ENCODE data around the gene CFAP77.

The CFAP77 gene

GRCh38 chr9:132539096-132539495, 129.1 kb downstream of the CFAP77 start:
- Mint-ChIP-seq H3K27me3 (ENCODE audit: low read depth) (peaks cover 2% of the 10 kb centered on the region), H3K36me3 (ENCODE audit: low read depth) (no peaks in the 10 kb centered on the region), H3K9me3 (peaks cover 4% of the 10 kb centered on the region), H3K4me3 (no peak overlapping the region), H3K4me1 (ENCODE audit: low read depth) (no peaks in the 10 kb centered on the region), H3K27ac (no peak overlapping the region)
- no peak for DNase-seq (ENCODE audit: low spot score)

DNA sequence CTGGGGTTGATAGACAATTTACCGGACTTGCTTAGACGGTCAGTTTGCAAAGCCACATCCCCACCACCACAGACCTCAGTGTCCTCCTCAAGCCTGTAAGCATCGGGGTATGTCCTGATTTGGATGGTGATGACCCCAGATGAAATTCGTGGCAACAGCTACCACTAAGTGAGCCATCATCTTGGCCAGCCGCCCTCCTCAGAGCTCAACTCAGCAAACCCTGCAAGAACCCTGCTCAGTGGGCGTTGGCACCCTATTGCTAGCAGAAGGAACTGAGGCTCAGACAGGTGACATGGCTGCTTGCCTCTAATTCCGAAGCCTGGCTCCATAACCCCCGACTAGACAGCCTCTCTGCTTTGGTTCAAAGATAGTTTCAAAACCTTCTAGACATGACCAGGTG, 131.0 kb downstream of the CFAP77 start:
- H3K4me1 Mint-ChIP-seq (ENCODE audit: low read depth), result no peaks in the 10 kb centered on the region
- H3K4me3 Mint-ChIP-seq, result no peak overlapping the region
- no peaks in the 10 kb centered on the region for H3K36me3 Mint-ChIP-seq (ENCODE audit: low read depth)
- DNase-seq (ENCODE audit: low spot score), result no peak
- no peaks in the 10 kb centered on the region for H3K9me3 Mint-ChIP-seq
- peaks cover 6% of the 10 kb centered on the region for H3K27me3 Mint-ChIP-seq (ENCODE audit: low read depth)
- no peak overlapping the region for H3K27ac Mint-ChIP-seq

DNA sequence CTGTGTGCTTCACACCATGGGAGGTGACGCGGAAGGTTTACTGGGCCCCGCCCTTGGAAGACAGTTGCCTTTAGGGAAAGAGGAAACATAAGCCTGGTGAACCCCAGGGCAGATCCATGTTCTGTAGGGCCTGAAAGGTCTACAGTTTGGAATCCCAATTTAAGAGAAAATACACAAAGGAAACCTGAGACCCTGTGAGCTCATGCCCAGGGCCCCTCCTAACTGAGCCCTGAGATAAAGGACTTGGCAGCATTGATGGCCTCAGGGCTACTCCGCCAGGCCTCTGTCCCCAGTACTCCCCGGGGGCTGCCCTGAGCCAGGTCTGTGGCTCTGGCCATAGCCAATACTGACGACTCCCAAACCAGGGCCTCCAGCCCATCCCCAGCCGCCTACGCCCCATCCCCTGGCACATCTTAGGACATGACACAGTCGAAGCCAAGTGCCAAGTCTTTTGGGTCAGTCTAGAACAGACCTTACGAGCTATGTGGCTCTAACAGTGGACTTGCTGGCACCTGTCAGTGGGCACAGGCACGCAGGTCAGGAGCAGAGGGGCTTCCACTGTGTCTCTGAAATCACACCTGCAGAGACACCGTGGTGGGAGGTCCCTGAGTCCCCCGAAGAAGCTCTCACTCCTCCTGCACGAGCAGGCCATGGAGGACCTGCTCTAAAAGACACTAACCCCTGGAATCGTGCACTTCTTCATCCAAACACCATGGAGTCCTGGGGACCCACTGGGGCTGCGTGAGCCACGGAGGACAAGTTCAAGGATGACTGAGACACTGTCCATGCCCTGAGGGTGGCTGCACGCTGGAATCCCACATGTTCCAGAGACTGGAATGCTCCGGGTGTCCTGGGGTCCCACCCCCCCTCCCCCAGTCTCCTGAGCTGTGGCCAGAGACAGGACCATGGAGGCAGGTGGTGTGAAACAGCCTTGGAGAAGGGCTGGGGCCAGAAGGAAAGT, 132.1 kb downstream of the CFAP77 start:
- H3K27ac Mint-ChIP-seq, result no peak overlapping the region
- H3K36me3 Mint-ChIP-seq (ENCODE audit: low read depth), result no peaks in the 10 kb centered on the region
- no peak overlapping the region for H3K4me3 Mint-ChIP-seq

DNA sequence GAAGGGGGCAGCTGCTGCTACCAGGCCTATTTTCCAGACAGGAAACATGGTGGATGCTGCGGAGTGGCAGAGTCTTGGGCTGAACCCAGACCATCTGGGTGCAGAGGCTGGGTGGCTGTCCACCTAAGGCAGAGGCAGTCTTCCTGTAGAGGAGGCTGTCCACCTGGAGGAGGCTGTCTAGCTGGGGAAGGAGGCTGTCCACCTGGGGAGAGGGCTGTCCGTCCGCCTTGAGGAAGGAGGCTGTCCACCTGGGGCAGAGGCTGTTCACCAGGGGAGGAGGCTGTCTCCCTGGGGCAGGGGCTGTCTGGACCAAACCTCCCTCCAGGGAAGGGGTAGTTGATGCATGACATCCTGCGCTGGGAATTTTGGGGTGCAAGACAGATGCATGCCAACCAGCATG, 133.2 kb downstream of the CFAP77 start:
- H3K27ac Mint-ChIP-seq, result no peak overlapping the region
- no peak for DNase-seq (ENCODE audit: low spot score)
- no peak overlapping the region for H3K4me3 Mint-ChIP-seq
- no peaks in the 10 kb centered on the region for H3K4me1 Mint-ChIP-seq (ENCODE audit: low read depth)
- no peaks in the 10 kb centered on the region for H3K36me3 Mint-ChIP-seq (ENCODE audit: low read depth)
- H3K27me3 Mint-ChIP-seq (ENCODE audit: low read depth), result peaks cover 6% of the 10 kb centered on the region
- H3K9me3 Mint-ChIP-seq, result no peaks in the 10 kb centered on the region

More for the DNA sequence above, 132.1 kb downstream of the CFAP77 start:
- no peak for DNase-seq (ENCODE audit: low spot score)
- H3K4me1 Mint-ChIP-seq (ENCODE audit: low read depth), result no peaks in the 10 kb centered on the region
- H3K9me3 Mint-ChIP-seq, result no peaks in the 10 kb centered on the region
- H3K27me3 Mint-ChIP-seq (ENCODE audit: low read depth), result peaks cover 6% of the 10 kb centered on the region

- Mint-ChIP-seq H3K27me3 (ENCODE audit: low read depth) (peaks cover 6% of the 10 kb centered on the region), H3K4me1 (ENCODE audit: low read depth) (no peaks in the 10 kb centered on the region)
- DNase-seq (ENCODE audit: low spot score), result no peak
Observed at GRCh38 chr9:132543960-132544359, 133.9 kb downstream of the CFAP77 start.

DNA sequence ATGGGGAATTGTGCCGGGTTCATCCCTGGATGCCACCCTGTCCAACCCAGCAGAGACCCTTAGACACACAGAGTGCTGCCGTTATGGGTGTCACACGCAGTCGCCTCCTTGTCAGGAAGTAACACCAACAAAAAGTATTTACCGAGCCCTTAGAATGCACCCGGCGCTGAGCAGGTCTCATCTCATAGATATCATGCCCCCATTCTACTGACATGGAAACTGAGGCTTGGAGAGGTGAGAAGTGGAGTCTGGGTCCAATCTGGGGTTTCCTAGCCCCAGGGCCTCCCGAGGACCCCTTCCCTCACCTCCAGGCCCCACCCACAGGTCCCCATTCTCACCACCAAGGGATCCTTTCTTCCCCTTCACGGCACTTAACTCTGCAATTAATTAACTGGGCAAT, 135.6 kb downstream of the CFAP77 start:
- H3K4me1 Mint-ChIP-seq (ENCODE audit: low read depth), result no peaks in the 10 kb centered on the region
- no peak overlapping the region for H3K27ac Mint-ChIP-seq
- H3K9me3 Mint-ChIP-seq, result no peaks in the 10 kb centered on the region
- H3K27me3 Mint-ChIP-seq (ENCODE audit: low read depth), result peaks cover 6% of the 10 kb centered on the region
- DNase-seq (ENCODE audit: low spot score), result no peak
- no peak overlapping the region for H3K4me3 Mint-ChIP-seq
- no peaks in the 10 kb centered on the region for H3K36me3 Mint-ChIP-seq (ENCODE audit: low read depth)

More at GRCh38 chr9:132543960-132544359, 133.9 kb downstream of the CFAP77 start:
- Mint-ChIP-seq H3K9me3 (no peaks in the 10 kb centered on the region), H3K27ac (no peak overlapping the region), H3K36me3 (ENCODE audit: low read depth) (no peaks in the 10 kb centered on the region), H3K4me3 (no peak overlapping the region)

GRCh38 chr9:132546148-132547051, 136.4 kb downstream of the CFAP77 start:
- no peaks in the 10 kb centered on the region for H3K36me3 Mint-ChIP-seq (ENCODE audit: low read depth)
- H3K9me3 Mint-ChIP-seq, result no peaks in the 10 kb centered on the region
- H3K27me3 Mint-ChIP-seq (ENCODE audit: low read depth), result peaks cover 6% of the 10 kb centered on the region
- no peak for DNase-seq (ENCODE audit: low spot score)
- H3K4me1 Mint-ChIP-seq (ENCODE audit: low read depth), result no peaks in the 10 kb centered on the region
- H3K27ac Mint-ChIP-seq, result no peak overlapping the region
- no peak overlapping the region for H3K4me3 Mint-ChIP-seq

DNA sequence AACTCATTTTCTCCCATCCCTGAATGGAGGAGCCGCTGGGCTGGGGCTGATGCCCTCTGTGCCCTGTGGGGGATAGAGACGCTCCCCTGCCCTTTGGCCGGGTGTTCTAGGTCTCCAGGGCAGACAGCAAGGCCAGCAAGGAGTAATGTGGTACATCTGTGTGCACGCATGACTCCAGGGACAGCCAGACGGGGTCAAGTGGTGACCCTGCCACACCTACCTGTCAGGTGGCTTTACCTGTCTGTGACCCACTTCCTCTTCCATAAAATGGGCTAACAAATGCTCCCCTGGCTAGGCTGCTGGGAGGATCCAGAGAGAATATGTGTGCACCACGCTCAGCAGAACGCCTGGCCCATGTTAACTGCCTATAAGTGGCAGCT, 137.0 kb downstream of the CFAP77 start:
- Mint-ChIP-seq H3K4me3 (no peak overlapping the region), H3K4me1 (ENCODE audit: low read depth) (no peaks in the 10 kb centered on the region), H3K27ac (no peak overlapping the region), H3K36me3 (ENCODE audit: low read depth) (no peaks in the 10 kb centered on the region), H3K27me3 (ENCODE audit: low read depth) (peaks cover 6% of the 10 kb centered on the region), H3K9me3 (no peaks in the 10 kb centered on the region)
- DNase-seq (ENCODE audit: low spot score), result no peak

- H3K27ac Mint-ChIP-seq, result no peak overlapping the region
- peaks cover 6% of the 10 kb centered on the region for H3K27me3 Mint-ChIP-seq (ENCODE audit: low read depth)
- no peak for DNase-seq (ENCODE audit: low spot score)
- H3K4me1 Mint-ChIP-seq (ENCODE audit: low read depth), result no peaks in the 10 kb centered on the region
- no peaks in the 10 kb centered on the region for H3K36me3 Mint-ChIP-seq (ENCODE audit: low read depth)
- no peak overlapping the region for H3K4me3 Mint-ChIP-seq
- no peaks in the 10 kb centered on the region for H3K9me3 Mint-ChIP-seq
Observed at GRCh38 chr9:132547436-132547835, 137.4 kb downstream of the CFAP77 start.

GRCh38 chr9:132547976-132548730, 138.1 kb downstream of the CFAP77 start:
- Mint-ChIP-seq H3K27me3 (ENCODE audit: low read depth) (peaks cover 6% of the 10 kb centered on the region), H3K4me3 (no peak overlapping the region), H3K9me3 (no peaks in the 10 kb centered on the region), H3K4me1 (ENCODE audit: low read depth) (no peaks in the 10 kb centered on the region), H3K27ac (no peak overlapping the region), H3K36me3 (ENCODE audit: low read depth) (no peaks in the 10 kb centered on the region)
- no peak for DNase-seq (ENCODE audit: low spot score)

DNA sequence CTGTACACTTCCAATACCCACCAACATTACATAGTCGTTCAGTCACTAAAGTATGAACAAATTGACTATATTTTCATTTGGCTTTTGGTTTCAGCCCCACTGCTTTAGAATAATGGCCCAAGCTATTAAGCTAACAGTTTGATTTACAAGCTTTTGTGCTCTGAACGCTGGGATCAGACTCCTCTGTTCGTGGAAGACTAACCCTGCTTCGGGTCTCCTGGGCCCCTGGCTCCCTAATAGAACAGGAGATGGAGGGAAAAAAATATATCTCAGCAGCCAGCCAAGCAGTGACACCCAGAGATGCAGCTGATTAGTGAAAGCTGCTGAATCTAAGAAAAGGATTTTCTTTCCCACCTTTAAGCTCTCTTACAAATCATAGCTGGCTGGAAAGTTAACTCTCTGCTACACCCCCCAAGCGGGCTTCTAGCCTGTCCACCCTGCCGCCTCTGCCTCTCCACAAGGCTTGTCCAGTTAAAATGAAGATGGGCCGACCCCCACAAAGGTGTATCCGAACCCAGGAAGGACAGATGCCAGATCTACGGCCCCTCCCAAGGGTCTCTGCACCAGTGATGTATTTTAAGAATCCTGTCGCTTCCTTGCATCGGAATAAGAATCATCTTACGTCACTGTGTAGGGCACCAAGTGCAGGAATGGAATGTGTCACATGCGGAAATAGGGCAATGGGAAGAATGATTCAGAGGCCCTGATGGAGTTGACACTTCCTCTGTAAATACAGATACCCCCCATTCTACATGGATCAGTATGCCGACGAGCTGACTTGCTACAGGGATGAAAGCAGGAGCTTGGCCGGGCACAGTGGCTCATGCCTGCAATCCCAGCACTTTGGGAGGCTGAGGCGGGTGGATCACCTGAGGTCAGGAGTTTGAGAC, 139.0 kb downstream of the CFAP77 start:
- no peak overlapping the region for H3K4me3 Mint-ChIP-seq
- H3K36me3 Mint-ChIP-seq (ENCODE audit: low read depth), result no peaks in the 10 kb centered on the region
- DNase-seq (ENCODE audit: low spot score), result no peak
- H3K27ac Mint-ChIP-seq, result no peak overlapping the region
- no peaks in the 10 kb centered on the region for H3K9me3 Mint-ChIP-seq
- H3K4me1 Mint-ChIP-seq (ENCODE audit: low read depth), result no peaks in the 10 kb centered on the region
- peaks cover 6% of the 10 kb centered on the region for H3K27me3 Mint-ChIP-seq (ENCODE audit: low read depth)

DNA sequence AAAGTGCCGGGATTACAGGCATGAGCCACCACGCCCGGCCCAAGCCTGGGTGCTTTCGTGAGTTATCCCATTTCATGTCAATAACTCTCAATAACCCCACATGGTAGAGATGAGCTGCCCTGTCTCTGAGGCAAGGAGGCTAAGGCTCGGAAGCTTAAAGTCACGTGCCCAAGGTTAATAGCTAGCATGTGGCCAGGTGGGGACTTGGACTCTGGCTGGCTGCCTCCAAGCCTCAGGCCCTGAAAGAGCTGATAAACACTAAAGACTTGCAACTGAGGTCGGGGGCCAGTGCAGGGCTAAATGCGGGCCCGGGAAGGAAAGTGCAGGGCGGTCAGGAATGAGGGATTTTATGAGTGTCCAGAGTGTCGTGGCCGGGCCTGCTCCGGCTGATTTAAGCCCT, 141.5 kb downstream of the CFAP77 start:
- H3K9me3 Mint-ChIP-seq, result no peaks in the 10 kb centered on the region
- no peaks in the 10 kb centered on the region for H3K36me3 Mint-ChIP-seq (ENCODE audit: low read depth)
- H3K4me3 Mint-ChIP-seq, result no peak overlapping the region
- H3K27ac Mint-ChIP-seq, result no peak overlapping the region
- no peak for DNase-seq (ENCODE audit: low spot score)
- H3K27me3 Mint-ChIP-seq (ENCODE audit: low read depth), result no peaks in the 10 kb centered on the region
- H3K4me1 Mint-ChIP-seq (ENCODE audit: low read depth), result no peaks in the 10 kb centered on the region

DNA sequence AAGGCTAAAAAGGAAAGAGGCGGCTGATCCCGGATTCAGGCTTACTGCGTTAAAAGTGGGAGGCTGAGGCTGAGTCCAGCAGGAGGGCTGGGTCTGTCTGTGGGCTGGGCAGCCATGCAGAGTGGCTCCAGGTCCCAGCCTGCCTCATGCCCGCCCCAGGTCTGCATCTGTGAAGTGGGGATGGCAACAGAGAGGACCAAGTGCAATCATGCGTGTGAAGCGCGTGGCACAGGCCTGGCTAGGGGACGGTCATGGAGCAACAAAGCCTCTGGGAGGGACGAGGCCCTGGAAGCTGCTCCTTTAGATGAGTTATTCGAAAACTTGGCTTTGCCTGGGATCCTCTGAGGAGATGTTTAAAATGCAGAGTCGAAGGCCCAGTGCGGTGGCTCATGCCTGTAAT, 142.0 kb downstream of the CFAP77 start:
- Mint-ChIP-seq H3K9me3 (no peaks in the 10 kb centered on the region), H3K27ac (no peak overlapping the region), H3K4me3 (no peak overlapping the region), H3K4me1 (ENCODE audit: low read depth) (no peaks in the 10 kb centered on the region), H3K27me3 (ENCODE audit: low read depth) (no peaks in the 10 kb centered on the region), H3K36me3 (ENCODE audit: low read depth) (no peaks in the 10 kb centered on the region)
- DNase-seq (ENCODE audit: low spot score), result no peak

Data from T-helper 2 cell treated with Interferon-gamma antibody and Interleukin-4, amounts not matched to agents 5 μg/mL and 100 μg/mL, for 36 hours (primary cell).